ENCODE data around the gene CYTH2.
A peak's percentile ranks its signal among the peaks of the same experiment; 100 is the strongest.

Gene CYTH2

DNA sequence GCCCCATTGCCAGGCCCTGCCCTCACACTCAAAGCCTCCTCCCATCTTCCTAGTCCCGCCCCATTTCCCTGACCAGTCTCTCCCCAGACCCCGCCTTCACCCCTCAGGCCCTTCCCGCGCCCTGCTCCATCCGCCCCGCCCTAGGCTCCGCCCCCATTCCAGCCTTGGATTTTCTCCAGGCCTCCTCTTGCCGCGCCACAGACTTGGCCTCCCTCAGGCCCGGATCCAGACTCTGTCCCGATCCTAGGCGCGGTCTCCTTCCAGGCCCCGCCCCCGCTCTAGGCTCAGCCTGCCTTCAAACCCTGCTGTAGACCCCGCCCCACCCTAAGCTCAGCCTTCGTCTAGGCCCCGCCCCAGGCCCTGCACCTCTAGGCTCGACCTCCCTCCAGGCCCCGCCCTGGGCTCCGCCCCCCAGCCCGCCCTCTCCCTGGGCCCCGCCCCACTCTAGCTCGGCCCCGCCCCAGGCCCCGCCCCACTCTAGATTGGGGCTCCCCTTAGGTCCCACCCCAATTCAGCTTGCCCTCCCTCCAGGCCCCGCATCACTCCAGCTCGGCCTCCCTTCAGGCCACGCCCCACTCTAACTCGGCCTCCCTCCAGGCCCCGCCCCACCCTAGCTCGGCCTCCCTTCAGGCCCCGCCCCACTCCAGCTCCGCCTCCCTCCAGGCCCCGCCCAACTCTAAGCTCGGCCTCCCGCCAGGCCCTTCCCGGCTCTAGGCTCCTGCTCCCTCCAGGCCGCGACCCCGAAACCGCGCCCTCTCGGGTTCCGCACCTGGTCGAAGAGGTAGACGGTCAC lies 24.0 kb downstream of the CYTH2 start:
- DNase-seq (ENCODE audit: low read depth in 2 of 3, low spot score in 2 of 3): peak; percentile 52 to 80 (median 57)

DNA sequence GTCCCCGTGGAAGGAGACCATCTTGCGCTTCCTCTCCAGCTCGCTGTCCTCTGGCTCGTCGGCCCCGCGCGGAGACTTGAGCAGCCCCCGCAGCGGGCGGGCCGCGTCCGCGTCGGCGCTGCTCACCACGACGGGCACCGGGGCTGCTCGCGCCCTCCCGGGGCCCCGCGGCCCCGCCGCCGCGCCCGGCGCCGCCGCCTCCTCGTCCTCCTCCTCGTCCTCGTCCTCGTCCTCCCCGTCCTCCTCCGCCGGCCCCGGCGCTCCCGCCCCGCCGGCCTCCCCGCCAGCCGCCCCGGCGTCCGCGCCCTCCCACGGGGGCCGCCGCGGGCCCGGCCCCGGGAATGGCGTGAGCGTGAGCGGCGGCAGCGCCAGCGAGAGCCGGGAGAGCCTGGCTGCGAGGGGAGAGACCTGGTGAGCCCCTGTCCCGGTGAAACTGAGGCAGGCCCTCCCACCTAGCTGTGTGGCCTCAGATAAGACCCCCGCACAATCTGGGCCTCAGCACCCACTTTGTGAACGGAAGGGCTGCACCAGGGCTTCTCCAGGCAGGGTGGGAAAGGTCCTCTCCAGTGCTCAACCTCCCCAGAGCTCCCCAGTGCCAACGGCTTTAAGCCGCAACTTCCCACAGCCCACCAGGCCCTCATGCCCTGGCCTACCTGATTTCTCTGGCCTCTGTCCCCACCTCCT lies 24.7 kb downstream of the CYTH2 start:
- no peak for DNase-seq (ENCODE audit: low read depth in 2 of 3, low spot score in 2 of 3)

DNA sequence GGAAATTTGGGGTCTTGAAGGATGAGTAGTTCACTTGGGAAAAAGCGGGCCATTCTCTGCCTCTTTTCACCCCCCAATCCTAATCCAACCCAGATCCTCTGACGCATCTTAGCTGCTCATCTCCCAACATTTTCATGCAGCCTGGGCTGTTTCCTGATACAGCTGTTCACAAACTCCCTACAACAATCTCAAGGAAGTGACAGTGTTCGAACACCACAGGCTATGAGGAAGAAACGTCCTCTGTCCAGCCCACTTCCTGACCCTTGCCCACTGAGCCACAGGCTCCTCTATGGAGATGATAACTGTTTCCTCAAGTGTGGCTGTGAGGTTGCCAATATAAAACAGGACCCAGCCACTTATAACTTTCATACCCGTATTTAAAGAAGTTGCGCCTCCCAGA lies 26.2 kb downstream of the CYTH2 start:
- no peak for DNase-seq (ENCODE audit: low read depth in 2 of 3, low spot score in 2 of 3)

DNA sequence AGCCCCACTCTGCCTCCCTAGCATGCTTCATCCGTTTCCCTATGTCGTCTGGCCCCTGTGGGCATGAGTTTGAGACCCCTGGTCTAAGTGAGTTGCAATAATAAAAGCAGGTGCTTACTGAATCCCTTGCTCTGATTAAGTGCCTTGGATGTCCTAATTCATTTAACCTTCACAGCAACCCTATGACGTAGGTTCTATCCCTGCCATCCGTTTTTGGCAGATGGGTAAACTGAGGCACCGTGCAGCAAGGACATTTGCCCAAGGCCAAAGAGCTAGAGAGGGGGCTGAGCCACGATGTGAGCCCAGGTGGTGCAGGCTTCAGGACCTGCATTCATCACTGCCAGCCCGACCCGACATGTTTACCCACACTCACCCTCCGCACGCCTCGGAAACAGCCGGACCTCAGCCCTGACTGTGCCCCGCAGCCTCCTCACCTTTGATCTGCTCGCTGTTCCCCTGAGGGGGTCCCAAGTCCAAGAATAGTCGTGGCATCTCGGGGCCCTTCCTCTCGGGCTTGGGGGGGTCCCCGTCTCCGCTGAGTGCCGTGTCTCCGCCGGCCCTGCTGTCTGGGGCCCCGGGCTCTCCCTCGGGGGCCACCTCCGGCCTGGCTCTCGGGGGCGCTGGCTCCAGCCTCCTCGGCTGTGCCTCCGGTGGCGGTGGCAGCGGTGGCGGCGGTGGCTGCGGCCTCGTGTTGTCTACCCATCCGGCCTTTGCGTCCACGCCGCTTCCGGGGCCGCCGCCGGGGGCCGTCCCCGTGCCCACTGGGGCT lies 28.0 kb downstream of the CYTH2 start:
- DNase-seq (ENCODE audit: low read depth in 2 of 3, low spot score in 2 of 3): no peak

DNA sequence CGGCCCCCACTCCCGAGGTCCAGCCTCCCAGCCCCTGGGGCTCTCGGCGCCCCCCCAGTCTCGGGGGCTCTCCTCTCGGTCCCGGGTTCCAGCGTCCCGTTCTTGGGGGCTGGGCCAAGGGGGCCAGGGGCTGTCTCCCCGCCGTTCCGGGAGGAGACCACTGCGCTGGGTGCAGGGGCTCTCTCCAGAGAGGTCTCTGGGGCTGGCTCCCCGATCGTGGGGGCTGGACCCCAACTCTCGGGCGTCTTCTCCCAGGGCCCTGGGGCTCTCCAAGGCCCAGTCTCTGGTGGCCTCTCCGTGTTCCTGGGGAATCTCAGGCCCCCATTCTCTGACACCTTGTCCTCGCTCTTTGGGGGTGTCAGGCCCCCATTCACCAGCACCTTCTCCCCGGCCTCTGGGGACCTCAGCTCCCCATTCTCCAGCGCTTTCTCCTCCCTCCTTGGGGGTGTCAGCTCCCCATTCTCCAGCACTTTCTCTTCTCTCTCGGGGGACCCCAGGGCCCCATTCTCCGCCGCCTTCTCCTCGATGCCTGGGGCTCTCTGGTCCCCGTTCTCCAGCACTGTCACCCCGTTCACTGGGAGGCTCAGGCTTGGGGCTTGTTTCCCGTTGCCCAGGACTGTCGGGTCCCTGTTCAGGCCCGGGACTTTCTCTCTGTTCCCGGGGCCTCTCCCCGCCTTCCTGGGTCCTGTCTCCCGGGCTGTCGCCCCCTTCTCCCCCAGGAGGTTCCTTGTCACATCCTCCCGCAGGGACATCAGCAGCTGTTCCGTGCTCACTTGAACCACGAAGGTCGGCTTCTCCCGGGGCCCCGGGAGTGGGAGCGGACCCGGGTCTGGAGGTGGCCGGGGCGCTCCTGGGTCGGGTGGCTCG lies 28.8 kb downstream of the CYTH2 start:
- DNase-seq (ENCODE audit: low read depth in 2 of 3, low spot score in 2 of 3): no peak

DNA sequence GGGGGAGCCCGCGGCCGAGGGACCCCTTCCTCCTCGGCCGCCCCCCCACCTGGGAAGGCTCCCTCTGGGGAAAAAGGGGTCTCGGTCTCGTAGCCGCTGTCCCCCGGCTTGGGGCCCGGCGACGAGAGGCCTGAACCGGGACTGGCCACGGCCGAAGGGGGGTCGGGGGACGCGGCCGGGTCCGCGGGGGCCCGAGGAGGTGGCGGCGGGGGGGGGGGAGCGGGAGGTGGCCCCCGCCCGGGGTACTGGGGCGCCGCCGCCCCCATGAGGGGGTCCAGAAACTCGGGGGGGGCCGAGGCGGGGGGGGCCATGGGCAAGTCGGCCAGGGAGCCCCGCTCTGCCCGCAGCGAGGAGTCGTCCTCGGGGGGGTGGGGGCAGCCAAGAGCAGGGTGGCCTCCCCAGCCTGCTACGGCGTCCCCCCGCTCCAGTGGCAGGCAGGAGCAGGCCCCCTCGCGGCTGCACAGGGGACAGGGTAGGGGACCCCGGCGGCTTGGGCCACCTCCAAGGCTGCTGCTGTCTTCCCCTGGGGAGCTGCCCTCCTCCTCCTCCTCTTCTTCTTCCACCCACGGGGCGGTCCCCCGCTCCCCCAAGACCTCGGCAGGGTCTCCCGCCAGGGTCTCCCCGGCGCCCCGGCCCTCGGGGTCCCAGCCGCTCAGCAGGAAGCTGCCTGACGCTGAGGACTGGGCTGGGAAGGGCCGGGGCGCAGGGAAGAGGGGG lies 29.6 kb downstream of the CYTH2 start:
- DNase-seq (ENCODE audit: low read depth in 2 of 3, low spot score in 2 of 3): no peak

DNA sequence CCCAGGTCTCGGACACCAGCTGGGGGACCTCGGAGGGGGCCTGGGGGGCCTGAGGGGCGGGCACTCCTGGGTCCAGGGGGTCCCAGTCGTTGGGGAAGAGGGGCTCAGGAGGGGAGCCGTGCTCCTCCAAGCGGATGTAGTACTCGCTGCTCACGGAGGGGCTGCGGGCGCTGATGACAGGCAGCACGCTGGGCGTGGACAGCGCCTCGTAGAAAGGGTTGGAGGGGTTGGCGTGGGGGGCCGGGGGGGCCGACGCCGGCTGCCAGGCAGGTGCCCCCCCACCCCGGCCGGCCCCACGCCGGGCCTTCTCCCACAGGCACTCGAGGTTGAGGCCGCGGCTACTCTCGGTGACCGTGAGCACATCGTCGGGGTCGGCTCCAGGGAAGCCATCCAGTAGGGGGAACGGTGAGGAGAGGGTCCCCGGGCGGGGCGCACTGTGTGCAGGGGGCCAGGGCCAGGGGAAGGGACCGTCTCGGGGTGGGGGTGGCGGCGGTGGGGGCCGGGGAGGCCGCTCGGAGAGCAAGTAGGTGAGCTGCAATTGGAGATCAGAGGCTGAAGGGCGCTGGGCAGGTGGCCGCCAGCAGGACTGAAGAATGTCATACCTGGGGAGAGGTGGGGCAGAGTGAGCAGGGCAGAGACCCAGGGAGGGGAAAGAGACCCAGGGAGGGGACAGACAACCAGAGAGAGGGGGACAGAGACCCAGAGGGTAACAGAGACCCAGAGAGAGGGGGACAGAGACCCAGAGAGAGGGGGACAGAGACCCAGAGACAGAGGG lies 30.3 kb downstream of the CYTH2 start:
- no peak for DNase-seq (ENCODE audit: low read depth in 2 of 3, low spot score in 2 of 3)

DNA sequence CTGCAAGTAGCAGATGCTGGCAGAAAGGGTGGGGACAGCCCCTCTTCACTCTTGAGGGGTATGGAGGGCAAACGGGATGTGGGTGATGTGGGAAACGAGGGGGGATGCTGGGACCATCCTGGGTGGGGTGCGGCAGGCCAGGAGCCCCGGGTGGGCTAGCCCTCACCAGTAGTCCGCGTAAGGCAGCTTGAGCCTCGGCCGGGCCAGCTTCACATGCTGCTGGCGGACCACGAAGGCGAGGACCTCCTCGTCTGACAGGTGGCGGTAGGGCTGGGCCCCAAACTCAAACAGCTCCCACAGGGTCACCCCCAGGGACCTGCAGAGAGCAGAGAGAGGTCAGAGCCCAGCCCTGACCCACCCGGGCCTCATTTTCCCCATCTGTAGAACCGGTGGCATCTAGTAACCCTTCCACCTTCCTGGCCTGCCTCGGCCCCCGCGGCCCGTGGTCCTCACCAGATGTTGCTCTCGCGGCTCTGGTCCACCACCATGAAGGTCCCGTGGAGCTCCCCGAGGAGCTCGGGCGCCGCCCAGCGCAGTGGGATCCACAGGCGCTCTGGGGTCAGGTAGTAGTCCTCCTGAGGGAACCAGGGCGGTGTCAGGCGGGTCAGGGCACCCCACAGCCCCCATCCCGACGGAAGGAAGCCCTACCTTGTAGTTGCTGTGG lies 31.8 kb downstream of the CYTH2 start:
- DNase-seq (ENCODE audit: low read depth in 2 of 3, low spot score in 2 of 3): no peak

DNA sequence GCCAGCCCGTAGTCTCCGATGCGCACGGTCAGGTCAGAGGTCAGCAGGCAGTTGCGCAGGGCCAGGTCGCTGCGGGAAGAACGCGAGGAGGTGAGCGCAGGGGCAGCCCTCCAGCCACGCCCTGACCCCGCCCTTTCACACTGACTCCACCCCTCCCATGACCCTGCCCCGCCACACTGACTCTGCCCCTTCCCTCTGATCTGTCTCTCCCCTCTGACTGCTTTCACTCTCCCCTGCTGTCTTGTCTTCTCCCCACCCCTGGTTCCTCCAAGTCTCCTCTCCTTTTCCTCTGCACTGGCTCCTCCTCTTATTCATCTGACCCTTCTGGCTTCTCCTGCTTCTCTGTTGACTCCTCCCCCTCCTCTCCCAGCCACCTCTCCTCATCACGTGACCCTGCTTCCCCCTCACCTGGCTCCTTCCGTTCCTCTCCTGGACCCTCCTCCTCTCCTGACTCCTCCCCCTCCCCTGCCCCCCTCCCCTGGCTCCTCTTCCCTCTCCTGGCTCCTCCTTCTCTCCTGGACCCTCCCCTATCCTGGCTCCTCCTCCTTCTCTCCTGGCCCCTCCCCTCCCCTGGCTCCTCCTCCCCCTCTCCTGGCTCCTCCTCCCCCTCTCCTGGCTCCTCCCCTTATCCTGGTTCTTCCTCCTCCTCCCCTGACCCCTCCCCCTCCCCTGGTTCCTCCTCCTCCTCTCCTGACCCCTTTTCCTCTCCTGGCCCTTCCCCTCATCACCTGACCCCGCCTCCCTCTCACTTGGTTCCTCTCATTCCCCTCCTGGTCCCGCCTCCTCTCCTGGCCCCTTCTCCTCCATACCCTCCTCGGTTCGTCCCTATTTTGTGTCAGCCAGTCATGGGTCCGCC lies 32.6 kb downstream of the CYTH2 start:
- DNase-seq (ENCODE audit: low read depth in 2 of 3, low spot score in 2 of 3): peak in 1 of 3 experiments; percentile 40

DNA sequence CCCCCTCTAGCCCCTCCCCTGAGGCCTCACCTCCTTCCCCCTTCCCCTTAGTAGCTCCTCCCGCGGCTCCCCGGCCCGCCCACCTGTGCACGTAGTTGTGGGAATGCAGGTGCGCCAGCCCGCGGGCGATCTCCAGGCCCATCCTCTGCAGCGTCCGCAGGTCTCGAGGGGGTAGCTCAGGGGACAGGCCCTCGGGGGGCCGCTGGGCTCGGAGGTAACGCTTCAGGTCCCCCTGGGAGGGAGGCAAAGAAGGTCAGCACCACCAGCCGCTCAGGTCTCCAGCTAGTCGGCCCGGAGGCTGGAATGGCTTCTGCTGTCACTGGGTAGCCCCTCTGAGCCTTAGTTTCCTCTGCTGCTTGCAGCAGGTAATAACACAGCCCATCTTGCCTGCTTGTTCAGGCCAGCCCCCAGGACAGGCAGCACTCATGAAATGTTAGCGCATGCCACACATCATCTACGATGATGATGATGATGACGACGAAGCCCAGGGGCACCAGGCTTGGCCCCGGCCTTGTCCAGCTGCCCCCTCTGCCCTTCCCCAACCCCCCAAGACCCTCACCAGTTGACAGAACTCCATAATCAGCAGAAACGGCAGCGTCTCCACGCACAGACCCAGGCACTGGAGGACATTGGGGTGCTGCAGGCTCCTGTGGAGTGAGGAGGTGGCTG lies 33.3 kb downstream of the CYTH2 start:
- no peak for DNase-seq (ENCODE audit: low read depth in 2 of 3, low spot score in 2 of 3)

DNA sequence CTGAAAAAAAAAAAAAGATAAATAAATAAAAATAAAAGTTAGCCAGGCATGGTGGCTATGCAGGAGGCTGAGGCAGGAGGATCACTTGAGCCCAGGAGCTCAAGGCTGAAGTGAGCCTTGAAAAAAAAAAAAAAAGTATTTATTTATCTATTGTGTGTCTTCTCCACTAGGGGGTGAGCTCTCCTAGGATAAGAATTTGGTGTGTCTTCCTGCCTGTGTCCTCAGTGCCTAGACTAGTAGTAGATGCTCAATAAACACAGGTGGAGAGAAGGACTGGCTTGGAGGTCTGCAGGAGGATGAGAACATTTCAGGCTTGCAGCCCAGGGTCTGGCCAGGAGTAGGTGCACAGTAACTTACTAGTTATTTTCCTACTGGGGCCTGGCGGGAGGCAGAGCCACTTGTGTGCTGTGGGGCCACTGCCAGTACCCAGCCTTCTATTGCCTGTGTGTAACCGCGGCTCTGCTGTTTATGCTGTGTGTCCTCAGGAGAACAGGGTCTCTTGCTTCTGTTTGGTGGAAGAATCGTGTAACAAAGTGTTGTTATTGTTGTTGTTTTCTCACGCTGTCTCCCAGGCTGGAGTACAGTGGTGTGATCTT lies 37.1 kb downstream of the CYTH2 start:
- no peak for DNase-seq (ENCODE audit: low read depth in 2 of 3, low spot score in 2 of 3)

DNA sequence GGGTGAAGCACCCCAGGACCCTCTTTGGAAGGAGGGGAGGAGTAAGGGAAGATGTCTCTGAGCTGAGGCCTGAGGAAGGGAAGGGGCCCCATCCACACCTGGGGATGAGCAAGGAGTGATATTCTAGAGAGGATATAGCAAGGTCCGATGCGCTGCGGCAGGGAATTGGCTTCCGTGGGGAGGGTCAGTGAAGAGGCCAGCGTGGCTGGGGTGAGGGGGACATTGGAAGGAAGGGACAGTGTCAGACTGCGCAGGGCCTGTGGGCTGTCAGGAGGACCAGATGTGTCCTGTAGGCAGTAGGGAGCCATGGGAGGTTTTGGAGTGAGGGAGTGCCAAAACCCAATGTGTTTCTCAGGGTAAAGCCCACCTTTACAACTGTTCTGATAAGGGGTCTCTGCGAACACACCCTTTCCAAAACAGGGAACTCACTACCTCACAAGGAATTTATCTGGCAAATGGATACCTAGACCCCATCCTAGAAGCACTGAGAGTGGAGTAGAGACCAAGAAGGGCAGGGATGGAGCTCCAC lies 38.8 kb downstream of the CYTH2 start:
- DNase-seq (ENCODE audit: low read depth in 2 of 3, low spot score in 2 of 3): no peak

DNA sequence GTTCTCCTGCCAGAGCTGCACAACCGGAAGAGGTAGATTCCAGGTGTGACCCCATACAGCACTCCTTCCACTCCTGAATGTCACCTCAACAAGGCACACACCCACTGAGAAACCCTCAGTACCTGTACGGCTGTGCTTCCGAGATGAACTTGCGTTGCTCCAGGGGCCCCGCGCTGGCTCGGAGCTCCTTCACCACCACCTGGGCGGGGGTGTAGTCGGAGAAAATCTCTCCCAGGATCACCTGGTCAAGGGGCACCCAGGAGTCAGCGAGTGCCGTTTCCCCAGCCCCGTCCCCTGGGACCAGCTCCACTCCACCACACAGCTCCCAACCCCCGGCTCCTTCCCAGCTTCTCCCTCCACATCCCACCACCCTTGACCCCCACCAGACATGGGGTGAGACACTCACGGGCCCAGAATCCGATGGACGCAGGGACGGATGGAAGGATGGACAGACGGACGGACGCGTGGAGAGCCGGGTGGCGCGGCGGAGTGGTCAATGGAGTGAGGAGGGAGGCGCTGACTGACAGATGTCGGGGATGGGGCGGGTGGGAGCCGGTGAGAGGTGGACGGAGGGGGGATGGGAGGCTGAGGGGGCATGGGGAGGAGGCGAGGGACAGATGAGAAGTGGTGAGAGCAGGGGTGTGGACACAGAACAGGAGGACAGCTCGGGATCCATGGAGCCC lies 39.7 kb downstream of the CYTH2 start:
- no peak for DNase-seq (ENCODE audit: low read depth in 2 of 3, low spot score in 2 of 3)

DNA sequence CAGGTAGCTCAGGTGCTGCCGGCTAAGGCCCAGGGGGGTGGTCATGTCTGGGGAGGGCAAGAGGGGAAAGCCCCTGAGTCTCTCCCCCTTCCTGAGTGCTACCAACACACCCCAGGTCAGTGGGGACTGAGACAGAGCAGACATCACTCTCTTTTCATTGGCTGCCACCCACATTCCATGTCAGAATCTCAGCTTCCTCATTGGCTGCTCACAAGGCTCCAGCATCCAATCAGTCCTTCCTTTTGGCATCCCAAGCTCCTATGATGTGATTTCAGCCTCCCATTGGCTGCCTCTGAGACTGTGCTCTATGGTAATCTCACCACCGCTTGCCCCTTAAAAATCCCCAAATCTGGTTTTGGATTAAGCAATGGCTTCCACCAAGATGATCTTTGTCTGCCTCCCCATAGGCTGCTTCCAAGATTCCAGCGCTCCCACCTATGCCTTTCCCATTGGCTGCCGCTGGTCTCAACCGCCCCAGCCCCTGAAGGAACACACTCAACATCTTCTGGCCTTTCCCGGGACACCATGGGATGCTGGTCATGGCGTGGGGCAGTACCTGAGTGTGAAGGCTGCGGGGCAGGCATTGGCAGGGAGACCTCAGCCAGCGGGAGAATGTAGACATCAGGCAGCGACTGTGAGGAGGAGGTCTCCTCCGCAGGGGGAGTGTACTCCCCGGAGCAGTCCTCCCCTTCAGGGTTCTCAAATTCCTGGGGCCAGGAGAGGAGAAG lies 40.5 kb downstream of the CYTH2 start:
- no peak for DNase-seq (ENCODE audit: low read depth in 2 of 3, low spot score in 2 of 3)

DNA sequence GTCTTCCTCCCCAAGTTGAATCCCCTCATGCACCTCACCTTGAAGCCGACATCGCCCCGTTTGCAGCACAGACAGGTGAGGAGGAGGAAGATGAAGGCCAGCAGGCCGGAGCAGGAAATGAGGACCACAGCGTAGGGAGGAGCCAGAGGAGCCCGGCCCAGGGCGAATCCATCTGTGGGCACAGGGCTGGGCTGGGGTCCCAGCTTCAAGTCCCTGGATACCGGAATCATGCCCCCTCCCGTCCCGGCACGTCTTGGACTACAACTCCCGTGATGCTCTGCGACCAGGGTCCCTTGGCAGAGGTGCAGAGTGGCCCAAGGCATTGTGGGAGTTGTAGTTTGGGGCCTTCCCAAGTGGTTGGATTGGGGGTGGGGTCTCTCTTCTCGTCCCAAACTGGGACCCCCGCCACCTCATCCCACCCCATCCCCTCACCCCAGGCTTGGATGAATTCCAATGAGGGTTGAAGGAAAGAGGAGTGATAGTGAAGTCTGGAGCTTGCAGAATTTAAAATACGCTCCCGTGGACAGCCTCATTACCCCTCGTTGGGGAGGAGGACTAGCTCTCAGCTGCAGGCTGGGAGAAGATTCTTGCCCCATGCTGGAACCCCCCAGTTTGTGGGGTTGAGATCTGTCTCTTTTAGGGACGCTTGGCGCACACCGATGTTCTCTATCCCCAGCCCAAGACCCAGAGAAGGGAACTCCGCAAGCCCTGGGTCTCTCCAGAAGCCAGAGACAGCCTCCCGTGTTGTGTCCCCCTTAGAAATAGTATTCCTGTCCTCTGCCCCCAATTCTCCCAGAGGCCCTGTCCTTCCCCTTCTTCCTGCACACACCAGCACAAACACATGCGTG lies 41.5 kb downstream of the CYTH2 start:
- DNase-seq (ENCODE audit: low read depth in 2 of 3, low spot score in 2 of 3): peak in 1 of 3 experiments; percentile 49
